ENCODE data around the gene PTAR1. TPM values are rescaled to one million over a fixed set of nuclear protein-coding genes. Genes with fewer than 3 reads are reported as not detected.

Gene PTAR1
- total RNA-seq, 1 experiment from 2014 or later = 45.2 TPM

- CTCF ChIA-PET = no interaction called here
- no TSS peak for BruUV-seq (replicated peaks)
- peaks cover 22% of the 10 kb centered on the region for H3K36me3 Mint-ChIP-seq (ENCODE audit: insufficient read depth, unreplicated experiment)
- TF ChIP-seq, protein P1, sequence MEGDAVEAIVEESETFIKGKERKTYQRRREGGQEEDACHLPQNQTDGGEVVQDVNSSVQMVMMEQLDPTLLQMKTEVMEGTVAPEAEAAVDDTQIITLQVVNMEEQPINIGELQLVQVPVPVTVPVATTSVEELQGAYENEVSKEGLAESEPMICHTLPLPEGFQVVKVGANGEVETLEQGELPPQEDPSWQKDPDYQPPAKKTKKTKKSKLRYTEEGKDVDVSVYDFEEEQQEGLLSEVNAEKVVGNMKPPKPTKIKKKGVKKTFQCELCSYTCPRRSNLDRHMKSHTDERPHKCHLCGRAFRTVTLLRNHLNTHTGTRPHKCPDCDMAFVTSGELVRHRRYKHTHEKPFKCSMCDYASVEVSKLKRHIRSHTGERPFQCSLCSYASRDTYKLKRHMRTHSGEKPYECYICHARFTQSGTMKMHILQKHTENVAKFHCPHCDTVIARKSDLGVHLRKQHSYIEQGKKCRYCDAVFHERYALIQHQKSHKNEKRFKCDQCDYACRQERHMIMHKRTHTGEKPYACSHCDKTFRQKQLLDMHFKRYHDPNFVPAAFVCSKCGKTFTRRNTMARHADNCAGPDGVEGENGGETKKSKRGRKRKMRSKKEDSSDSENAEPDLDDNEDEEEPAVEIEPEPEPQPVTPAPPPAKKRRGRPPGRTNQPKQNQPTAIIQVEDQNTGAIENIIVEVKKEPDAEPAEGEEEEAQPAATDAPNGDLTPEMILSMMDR (IDR thresholded peaks at IDR 0.05; ENCODE audit: unreplicated experiment) = no peak
- no peak for DNase-seq
- H3K4me3 Mint-ChIP-seq (ENCODE audit: low read depth, unreplicated experiment) = peak overlapping the region; percentile 85
- peaks cover 15% of the 10 kb centered on the region for H3K4me1 Mint-ChIP-seq (ENCODE audit: low read depth, unreplicated experiment)
- intact Hi-C loops (cut with micrococcal nuclease; ENCODE audit: unreplicated experiment) = loop anchor here (5.0 kb wide), 1 partner anchor 498 kb away; the partner anchor contains the start of gene SMC5
- no peaks in the 10 kb centered on the region for H3K27me3 Mint-ChIP-seq (ENCODE audit: unreplicated experiment)
- peak overlapping the region; percentile 83 for H3K27ac Mint-ChIP-seq (ENCODE audit: unreplicated experiment)
- H3K9me3 Mint-ChIP-seq (ENCODE audit: low read depth, unreplicated experiment) = no peaks in the 10 kb centered on the region
These were observed 790 bp downstream of the PTAR1 start for GRCh38 chr9:69759021-69759420.

DNA sequence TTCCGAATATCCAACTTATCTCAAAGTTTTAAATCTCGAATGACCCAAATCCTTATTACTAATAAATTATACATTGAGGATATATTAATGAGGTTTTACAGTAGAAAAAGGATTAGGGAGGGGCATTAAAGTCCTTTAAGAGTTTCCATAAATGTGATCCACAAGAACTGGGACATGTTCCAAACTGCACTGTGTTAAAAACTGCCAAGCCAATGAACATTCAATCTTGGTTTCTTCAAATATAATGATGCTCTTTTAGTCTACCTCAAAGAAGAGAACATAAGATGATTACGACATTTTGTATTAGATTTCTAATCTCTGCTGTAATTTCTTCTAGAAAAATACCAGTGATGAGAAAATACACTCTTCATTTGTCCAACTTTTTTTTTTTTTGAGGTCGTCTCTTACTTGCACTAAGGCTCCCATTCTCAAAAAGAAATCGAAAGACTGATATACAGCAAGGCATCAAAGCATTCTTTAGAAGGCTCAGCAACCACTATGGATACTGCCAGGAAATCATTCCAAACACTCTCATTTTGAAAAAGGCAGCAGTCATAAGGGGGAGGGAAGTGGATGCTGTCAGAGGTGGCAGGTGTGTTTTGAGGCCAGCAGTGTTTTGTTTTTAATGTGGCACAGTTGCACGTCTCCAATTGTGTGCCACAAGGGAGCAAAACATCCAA, 1.7 kb downstream of the PTAR1 start:
- Mint-ChIP-seq H3K27me3 (ENCODE audit: unreplicated experiment) (no peaks in the 10 kb centered on the region), H3K9me3 (ENCODE audit: low read depth, unreplicated experiment) (no peaks in the 10 kb centered on the region), H3K4me3 (ENCODE audit: low read depth, unreplicated experiment) (peak overlapping the region; percentile 85), H3K27ac (ENCODE audit: unreplicated experiment) (no peak overlapping the region), H3K4me1 (ENCODE audit: low read depth, unreplicated experiment) (peaks cover 15% of the 10 kb centered on the region), H3K36me3 (ENCODE audit: insufficient read depth, unreplicated experiment) (peaks cover 22% of the 10 kb centered on the region)
- CTCF ChIA-PET = no interaction called here
- TSS peak; percentile 42 for BruUV-seq (replicated peaks)
- no peak for DNase-seq
- intact Hi-C loops (cut with micrococcal nuclease; ENCODE audit: unreplicated experiment) = loop anchor here (5.0 kb wide), 1 partner anchor 499 kb away; the partner anchor contains the start of gene SMC5
- TF ChIP-seq, protein P1 (IDR thresholded peaks at IDR 0.05; ENCODE audit: unreplicated experiment) = no peak

DNA sequence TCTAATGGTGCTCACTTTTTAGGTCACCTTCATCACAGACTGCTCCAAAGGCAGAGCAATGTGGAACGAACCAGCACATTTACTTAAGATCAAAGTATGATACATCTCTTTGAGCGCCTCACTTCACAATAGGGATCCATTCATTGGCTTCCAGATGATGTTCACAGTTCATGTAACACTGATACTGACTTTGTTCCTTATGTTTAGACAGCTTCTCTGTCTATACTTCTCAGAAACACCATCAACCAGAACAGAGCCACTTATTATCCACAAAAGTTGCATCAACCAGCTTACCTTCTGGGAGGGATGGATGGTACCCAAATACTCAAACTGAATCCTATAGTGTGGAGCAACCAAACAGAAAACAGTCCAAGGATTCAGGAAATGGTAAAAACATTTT, 4.6 kb downstream of the PTAR1 start:
- no TSS peak for BruUV-seq (replicated peaks)
- TF ChIP-seq, protein P1 (IDR thresholded peaks at IDR 0.05; ENCODE audit: unreplicated experiment) = no peak
- intact Hi-C loops (cut with micrococcal nuclease; ENCODE audit: unreplicated experiment) = loop anchor here (5.0 kb wide), 1 partner anchor 502 kb away; the partner anchor contains the start of gene SMC5
- Mint-ChIP-seq H3K4me1 (ENCODE audit: low read depth, unreplicated experiment) (peaks cover 26% of the 10 kb centered on the region), H3K27ac (ENCODE audit: unreplicated experiment) (no peak overlapping the region), H3K4me3 (ENCODE audit: low read depth, unreplicated experiment) (no peak overlapping the region), H3K36me3 (ENCODE audit: insufficient read depth, unreplicated experiment) (peaks cover 20% of the 10 kb centered on the region), H3K27me3 (ENCODE audit: unreplicated experiment) (no peaks in the 10 kb centered on the region), H3K9me3 (ENCODE audit: low read depth, unreplicated experiment) (no peaks in the 10 kb centered on the region)
- CTCF ChIA-PET = no interaction called here
- no peak for DNase-seq

GRCh38 chr9:69753830-69754229, 6.0 kb downstream of the PTAR1 start:
- no peak for DNase-seq
- CTCF ChIA-PET = no interaction called here
- intact Hi-C loops (cut with micrococcal nuclease; ENCODE audit: unreplicated experiment) = no loop called here
- H3K9me3 Mint-ChIP-seq (ENCODE audit: low read depth, unreplicated experiment) = no peaks in the 10 kb centered on the region
- BruUV-seq (replicated peaks) = no TSS peak
- peaks cover 6% of the 10 kb centered on the region for H3K36me3 Mint-ChIP-seq (ENCODE audit: insufficient read depth, unreplicated experiment)
- H3K4me1 Mint-ChIP-seq (ENCODE audit: low read depth, unreplicated experiment) = peaks cover 26% of the 10 kb centered on the region
- no peak overlapping the region for H3K27ac Mint-ChIP-seq (ENCODE audit: unreplicated experiment)
- no peak overlapping the region for H3K4me3 Mint-ChIP-seq (ENCODE audit: low read depth, unreplicated experiment)
- TF ChIP-seq, protein P1 (IDR thresholded peaks at IDR 0.05; ENCODE audit: unreplicated experiment) = no peak
- H3K27me3 Mint-ChIP-seq (ENCODE audit: unreplicated experiment) = no peaks in the 10 kb centered on the region

Measured in Calu3 (cell line).